Smooth muscle cell (in vitro differentiated cells): ENCODE data around the gene ATP8B4. TPM values are rescaled to one million over a fixed set of nuclear protein-coding genes. Genes with fewer than 3 reads are reported as not detected.

Experiments used
- DNase-seq: peaks from one replicate; lab custom pipeline; 2025; ENCODE audit not compliant: unreplicated experiment; lab: John Stamatoyannopoulos, UW
- H2AFZ ChIP-seq: fragments of 200-600 bp; sonication (generic); 2 replicates; pipeline ENCODE4 v1.6.0; 2016; ENCODE audit warnings: antibody characterized with exemption, low read depth, mild to moderate bottlenecking
- H3F3A ChIP-seq: fragments of 200-600 bp; sonication (generic); 2 replicates; pipeline ENCODE4 v1.6.0; 2017; ENCODE audit warnings: antibody characterized with exemption, low read depth
- H3K27ac ChIP-seq: fragments of 200-600 bp; sonication (generic); 2 replicates; pipeline ENCODE4 v1.5.1; 2016; ENCODE audit warnings: low read depth, mild to moderate bottlenecking
- H3K27me3 ChIP-seq: fragments of 200-600 bp; sonication (generic); 2 replicates; pipeline ENCODE4 v1.6.1; 2016; ENCODE audit warnings: low read depth, mild to moderate bottlenecking
- H3K36me3 ChIP-seq: fragments of 200-600 bp; sonication (generic); 2 replicates; pipeline ENCODE4 v1.5.1; 2016; ENCODE audit warnings: low read depth
- H3K4me1 ChIP-seq: fragments of 200-600 bp; sonication (generic); 2 replicates; pipeline ENCODE4 v1.5.1; 2016; ENCODE audit warnings: low read depth
- H3K4me2 ChIP-seq: fragments of 200-600 bp; sonication (generic); 2 replicates; pipeline ENCODE4 v1.6.0; 2016; ENCODE audit warnings: mild to moderate bottlenecking
- H3K4me3 ChIP-seq: fragments of 200-600 bp; sonication (generic); 2 replicates; pipeline ENCODE4 v1.5.1; 2016; ENCODE audit warnings: mild to moderate bottlenecking
- H3K79me2 ChIP-seq: fragments of 200-600 bp; sonication (generic); 2 replicates; pipeline ENCODE4 v1.6.0; 2016; ENCODE audit warnings: low read depth, mild to moderate bottlenecking
- H3K9ac ChIP-seq: fragments of 200-600 bp; sonication (generic); 2 replicates; pipeline ENCODE4 v1.6.0; 2016; ENCODE audit warnings: low read depth
- H3K9me3 ChIP-seq: fragments of 200-600 bp; sonication (generic); replicated peaks from 2 replicates; pipeline ENCODE4 v1.5.1; 2016; ENCODE audit warnings: low read depth
- H4K20me1 ChIP-seq: fragments of 200-600 bp; sonication (generic); 2 replicates; pipeline ENCODE4 v1.6.0; 2016; ENCODE audit warnings: low read depth
- CTCF ChIP-seq: fragments of 200-600 bp; sonication (generic); IDR thresholded peaks from 2 replicates; pipeline ENCODE4 v1.5.1; 2017; ENCODE audit warnings: borderline replicate concordance, mild to moderate bottlenecking, antibody characterized with exemption; ENCODE audit not compliant: insufficient read depth, poor library complexity, severe bottlenecking
- WGBS: methylation state at CpG from one replicate; pipeline ENCODE4 v1.1.7; 2016; ENCODE audit warnings: low lambda C conversion rate; 5-methylcytosine and 5-hydroxymethylcytosine counted together
- polyA plus RNA-seq: library from polyadenylated mRNA; unstranded; fragments of >200 nt; fragmentation: Nextera tagmentation; extraction: Ambion mirVana; gene quantifications from 2 replicates; pipeline ENCODE4 v1.2.1, GENCODE V29; 2016
- total RNA-seq: library from RNA; depleted of rRNA; stranded (reverse); fragments of >200 nt; gene quantifications from 2 replicates; pipeline ENCODE4 v1.2.3, GENCODE V29; 2014

Gene ATP8B4
- total and polyA plus RNA-seq, 2 experiments from 2014 or later: 21.7 to 60.5 TPM

- H3K79me2 ChIP-seq: no peaks in the 10 kb centered on the region
- H3F3A ChIP-seq: no peaks in the 10 kb centered on the region
- no peak for TF ChIP-seq CTCF
- no peak overlapping the region for H3K4me3 ChIP-seq
- H3K9me3 ChIP-seq: no peaks in the 10 kb centered on the region
- H2AFZ ChIP-seq: peak overlapping the region; percentile 65
- H3K4me1 ChIP-seq: no peaks in the 10 kb centered on the region
- H3K27me3 ChIP-seq: no peaks in the 10 kb centered on the region
- no peak overlapping the region for H3K4me2 ChIP-seq
- no peaks in the 10 kb centered on the region for H4K20me1 ChIP-seq
- DNase-seq: no peak
- H3K9ac ChIP-seq: no peak overlapping the region
- H3K27ac ChIP-seq: no peak overlapping the region
- no peaks in the 10 kb centered on the region for H3K36me3 ChIP-seq
Observed at GRCh38 chr15:50077176-50077575, 41.9 kb downstream of the ATP8B4 start.

- 90% methylated on average over 1 of the region's 1 CpG for WGBS
- Histone ChIP-seq H3K79me2 (no peaks in the 10 kb centered on the region), H3K9ac (no peak overlapping the region), H3K4me3 (no peak overlapping the region), H3K9me3 (no peaks in the 10 kb centered on the region), H3K4me2 (no peak overlapping the region), H4K20me1 (no peaks in the 10 kb centered on the region), H2AFZ (no peak overlapping the region), H3K4me1 (no peaks in the 10 kb centered on the region), H3K27me3 (no peaks in the 10 kb centered on the region), H3K36me3 (no peaks in the 10 kb centered on the region), H3F3A (no peaks in the 10 kb centered on the region), H3K27ac (no peak overlapping the region)
- DNase-seq: no peak
- TF ChIP-seq CTCF: no peak
Observed at GRCh38 chr15:50075319-50075718, 43.7 kb downstream of the ATP8B4 start.

GRCh38 chr15:50071551-50072258 lies 47.3 kb downstream of the ATP8B4 start:
- WGBS: 84% methylated on average over 1 of the region's 1 CpG

More at GRCh38 chr15:50071551-50072258, 47.3 kb downstream of the ATP8B4 start:
- Histone ChIP-seq H3K4me2 (no peak overlapping the region), H3K27me3 (no peaks in the 10 kb centered on the region), H3K9ac (no peak overlapping the region), H3K4me1 (no peaks in the 10 kb centered on the region), H3F3A (no peaks in the 10 kb centered on the region), H3K9me3 (no peaks in the 10 kb centered on the region), H4K20me1 (no peaks in the 10 kb centered on the region), H3K4me3 (no peak overlapping the region), H3K27ac (no peak overlapping the region), H2AFZ (no peak overlapping the region), H3K36me3 (no peaks in the 10 kb centered on the region), H3K79me2 (no peaks in the 10 kb centered on the region)
- no peak for DNase-seq
- TF ChIP-seq CTCF: no peak
